Kidney tubule cell (primary cell): ENCODE measurements around the gene GGA2.
"Not testable (repeated sequence)": the region's sequence is repeated elsewhere in the genome, so short reads cannot be mapped to it uniquely, and the experiment has no call there.

Experiments used
- DNase-seq: peaks from one replicate; pipeline ENCODE4 v3.0.0-alpha.2; 2018; ENCODE audit warnings: low spot score

The GGA2 gene

DNA sequence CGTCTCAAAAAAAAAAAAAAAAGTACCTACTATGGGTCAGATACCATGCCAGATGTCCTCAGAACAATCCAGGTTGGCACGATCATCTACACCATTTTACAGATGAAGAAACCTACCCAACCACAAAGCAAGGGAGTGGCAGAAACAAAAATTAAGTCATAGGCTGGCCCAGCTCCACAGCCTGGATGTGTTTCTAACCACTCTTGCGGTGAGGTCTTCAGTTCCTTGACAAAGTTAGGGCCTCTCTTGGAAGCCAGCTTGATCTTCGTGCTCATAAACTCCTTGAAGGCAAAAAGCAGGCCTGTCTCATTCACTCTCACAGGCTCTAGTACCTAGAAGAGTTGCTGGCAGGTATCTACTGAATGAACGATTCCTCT is 6.2 kb downstream of the GGA2 start:
- peak; percentile 67 for DNase-seq

DNA sequence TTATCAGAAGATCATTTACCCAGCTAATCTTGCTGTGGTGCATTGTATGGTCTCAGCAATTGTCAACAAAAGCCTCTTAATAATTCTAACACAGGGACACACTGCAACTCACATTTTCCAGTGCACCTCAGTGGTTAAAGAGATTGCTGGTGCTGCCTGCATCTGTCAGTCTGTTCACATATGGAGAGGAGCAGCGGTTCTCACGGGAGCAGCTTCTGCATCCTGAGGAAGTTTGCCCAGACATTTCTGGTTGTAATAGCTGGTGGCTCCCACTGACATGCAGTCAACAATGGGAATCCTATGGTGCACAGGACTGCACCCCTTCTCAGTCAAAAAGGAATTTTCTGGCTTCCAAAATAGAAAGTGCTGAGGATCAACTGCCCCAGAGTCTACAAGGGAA is 7.8 kb downstream of the GGA2 start:
- no peak for DNase-seq

- DNase-seq, result no peak
Measured at GRCh38 chr16:23501291-23501690, 9.0 kb downstream of the GGA2 start.

GRCh38 chr16:23500862-23501225 is 9.4 kb downstream of the GGA2 start:
- no peak for DNase-seq

- no peak for DNase-seq
Measured at GRCh38 chr16:23500212-23500861, 10.0 kb downstream of the GGA2 start.

DNA sequence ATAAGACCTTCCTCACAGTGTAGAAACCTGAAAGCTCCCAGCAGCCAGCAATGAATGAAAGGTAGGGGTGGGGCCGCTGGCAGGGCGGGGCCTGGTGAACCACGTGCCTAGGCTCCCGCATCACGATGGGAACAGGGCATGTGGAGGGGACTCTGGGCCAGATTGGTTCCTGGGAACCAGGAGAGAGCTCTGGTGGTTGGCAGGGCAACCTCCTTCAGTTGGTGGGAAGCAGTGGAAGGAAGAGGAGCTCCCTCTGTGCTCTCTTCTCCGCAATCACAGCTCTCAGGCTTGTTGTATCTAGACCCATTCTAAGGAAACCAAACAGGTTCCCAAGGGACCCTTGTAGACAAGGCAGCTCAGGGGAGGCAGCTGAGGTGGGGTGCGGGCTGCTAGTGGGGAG is 10.5 kb downstream of the GGA2 start:
- DNase-seq, result no peak

DNA sequence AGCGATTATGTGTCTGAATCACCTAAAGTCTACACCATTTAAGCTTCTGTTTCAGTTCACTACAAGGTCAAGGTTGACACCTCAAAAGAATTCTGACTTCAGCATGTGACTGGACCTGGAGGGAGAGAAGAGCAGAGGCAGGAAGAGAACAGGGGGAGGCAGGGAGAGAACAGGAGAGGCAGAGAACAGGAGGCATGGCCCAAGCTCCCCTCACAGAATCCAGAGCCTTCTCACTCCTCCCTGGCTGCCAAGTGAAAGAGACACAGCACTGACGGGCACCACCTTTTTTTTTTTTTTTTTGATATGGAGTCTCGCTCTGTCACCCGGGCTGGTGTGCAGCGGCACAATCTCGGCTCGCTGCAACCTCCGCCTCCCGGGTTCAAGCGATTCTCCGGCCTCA is 11.4 kb downstream of the GGA2 start:
- DNase-seq, result peak; percentile 38

- DNase-seq, result no peak
Measured at GRCh38 chr16:23497543-23497868, 12.8 kb downstream of the GGA2 start.

DNA sequence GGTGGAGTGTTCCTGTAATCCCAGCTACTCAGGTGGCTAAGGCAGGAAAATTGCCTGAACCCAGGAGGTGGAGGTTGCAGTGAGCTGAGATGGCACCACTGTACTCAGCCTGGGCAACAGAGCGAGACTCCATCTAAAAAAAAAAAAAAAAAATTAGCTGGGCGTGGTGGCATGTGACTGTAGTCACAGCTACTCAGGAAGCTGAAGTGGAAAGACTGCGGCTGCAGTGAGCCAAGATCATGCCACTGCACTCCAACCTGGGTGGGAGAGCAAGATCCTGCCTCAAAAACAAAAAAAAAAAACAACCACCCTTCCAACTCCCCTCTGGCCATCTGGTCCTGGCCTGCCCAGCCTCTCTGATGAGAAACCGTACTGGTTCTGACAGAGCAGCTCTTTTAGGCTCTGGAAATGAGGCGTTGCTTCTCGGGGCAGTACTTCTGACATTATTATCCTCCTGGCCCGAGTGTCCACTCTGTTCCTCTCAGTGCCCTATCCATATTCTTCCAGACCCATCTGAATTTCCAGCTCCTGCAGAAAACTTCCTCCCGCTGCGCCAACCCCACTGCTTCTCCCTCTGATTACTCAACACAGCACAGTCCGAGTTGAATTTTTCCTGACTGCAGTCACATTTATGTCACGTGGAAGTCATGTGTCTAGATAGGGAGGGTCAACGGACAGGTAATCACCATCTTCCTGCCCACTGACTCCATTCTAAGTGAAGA is 13.3 kb downstream of the GGA2 start:
- peak; percentile 90 for DNase-seq

DNA sequence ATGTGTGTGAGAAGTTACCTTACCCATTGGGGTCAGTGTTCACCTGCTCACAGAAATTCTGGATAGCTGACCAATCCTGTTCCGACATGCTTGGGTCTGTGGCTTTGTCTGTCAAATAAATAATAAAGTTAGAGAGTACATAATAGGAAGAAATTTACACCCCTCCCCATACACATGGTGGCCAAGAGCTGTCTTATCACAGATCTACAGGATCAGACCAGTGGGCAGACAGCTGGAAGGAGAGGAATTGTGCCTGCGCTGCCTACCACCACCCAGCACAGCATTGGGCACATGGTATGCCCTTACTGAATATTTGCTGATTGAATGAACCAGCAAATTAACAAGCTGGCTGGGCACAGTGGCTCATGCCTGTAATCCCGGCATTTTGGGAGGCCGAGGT is 14.6 kb downstream of the GGA2 start:
- no peak for DNase-seq

DNA sequence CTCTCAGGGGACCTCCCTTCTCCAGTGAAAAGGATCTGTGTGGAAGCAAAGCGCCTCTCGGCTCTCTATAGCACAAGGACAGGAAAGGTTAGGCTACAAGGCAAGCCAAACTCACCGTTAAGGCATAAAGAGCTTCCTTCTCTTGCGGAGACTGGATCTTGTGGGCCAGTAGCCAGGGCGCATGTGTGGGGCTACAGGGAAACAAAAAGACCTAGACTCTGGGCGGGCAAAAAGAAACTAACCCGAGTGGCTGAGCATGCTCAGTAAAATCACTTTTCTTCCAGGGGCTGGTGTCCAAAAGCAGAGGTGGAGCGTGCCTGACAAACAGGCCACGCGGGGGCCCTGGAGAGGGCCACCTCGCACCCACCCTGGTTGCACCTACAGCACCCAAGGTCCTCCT is 16.1 kb downstream of the GGA2 start:
- DNase-seq, result peak; percentile 32

GRCh38 chr16:23491490-23492391 is 18.6 kb downstream of the GGA2 start:
- peak; percentile 93 for DNase-seq

GRCh38 chr16:23486480-23486879 is 23.8 kb downstream of the GGA2 start:
- DNase-seq, result no peak

GRCh38 chr16:23485841-23486240 is 24.5 kb downstream of the GGA2 start:
- DNase-seq, result no peak

- DNase-seq, result no peak
Measured at GRCh38 chr16:23485257-23485614, 25.1 kb downstream of the GGA2 start.

- DNase-seq, result no peak
Measured at GRCh38 chr16:23484510-23485256, 25.6 kb downstream of the GGA2 start.

DNA sequence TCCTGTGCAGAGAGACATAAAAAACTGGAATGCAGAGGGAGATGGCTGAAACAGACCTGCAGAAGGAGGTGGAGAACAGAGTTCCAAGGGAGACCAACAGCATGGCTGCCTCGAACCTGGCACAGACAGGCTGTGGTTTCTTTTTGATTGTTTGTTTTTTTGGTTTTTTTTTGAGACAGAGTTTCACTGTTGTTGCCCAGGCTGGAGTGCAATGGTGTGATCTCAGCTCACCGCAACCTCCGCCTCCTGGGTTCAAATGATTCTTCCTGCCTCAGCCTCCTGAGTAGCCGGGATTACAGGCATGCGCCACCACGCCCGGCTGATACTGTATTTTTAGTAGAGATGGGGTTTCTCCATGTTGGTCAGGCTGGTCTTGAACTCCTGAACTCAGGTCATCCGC is 26.8 kb downstream of the GGA2 start:
- DNase-seq, result not testable (repeated sequence)

DNA sequence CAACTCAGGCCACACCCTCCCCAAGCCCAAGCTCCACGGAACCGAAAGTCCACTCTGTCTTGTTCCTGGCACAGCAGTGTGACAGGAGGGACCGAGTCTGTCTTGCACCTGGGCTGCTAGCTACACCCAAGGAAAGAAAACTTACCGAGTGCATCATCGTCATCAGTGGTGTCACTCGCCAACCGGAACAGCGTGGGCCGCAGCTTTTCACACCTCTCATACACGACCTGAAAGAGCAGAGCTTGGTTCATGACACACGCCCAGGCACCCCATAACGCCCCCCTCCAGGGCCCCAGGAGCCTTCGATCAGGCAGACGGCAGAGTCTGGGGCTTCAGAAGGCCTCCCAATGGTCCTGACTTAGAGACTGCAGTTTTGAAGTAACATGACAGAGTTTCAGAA is 27.5 kb downstream of the GGA2 start:
- DNase-seq, result no peak

GRCh38 chr16:23480257-23480656 is 30.0 kb downstream of the GGA2 start:
- no peak for DNase-seq

DNA sequence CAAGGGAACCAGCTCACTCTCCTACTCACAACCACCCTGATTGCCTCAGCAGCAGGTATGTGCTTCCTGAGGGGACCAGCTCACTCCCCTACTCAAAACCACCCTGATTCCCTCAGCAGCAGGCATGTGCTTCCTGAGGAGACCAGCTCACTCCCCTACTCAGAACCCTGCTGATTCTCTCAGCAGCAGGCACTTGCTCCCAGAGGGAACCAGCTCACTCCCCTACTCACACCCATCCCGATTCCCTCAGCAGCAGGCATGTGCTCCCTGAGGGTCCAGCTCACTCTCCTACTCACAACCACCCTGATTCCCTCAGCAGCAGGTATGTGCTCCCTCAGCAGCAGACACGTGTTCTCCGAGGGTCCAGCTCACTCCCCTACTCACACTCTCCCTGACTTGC is 31.2 kb downstream of the GGA2 start:
- DNase-seq, result no peak

DNA sequence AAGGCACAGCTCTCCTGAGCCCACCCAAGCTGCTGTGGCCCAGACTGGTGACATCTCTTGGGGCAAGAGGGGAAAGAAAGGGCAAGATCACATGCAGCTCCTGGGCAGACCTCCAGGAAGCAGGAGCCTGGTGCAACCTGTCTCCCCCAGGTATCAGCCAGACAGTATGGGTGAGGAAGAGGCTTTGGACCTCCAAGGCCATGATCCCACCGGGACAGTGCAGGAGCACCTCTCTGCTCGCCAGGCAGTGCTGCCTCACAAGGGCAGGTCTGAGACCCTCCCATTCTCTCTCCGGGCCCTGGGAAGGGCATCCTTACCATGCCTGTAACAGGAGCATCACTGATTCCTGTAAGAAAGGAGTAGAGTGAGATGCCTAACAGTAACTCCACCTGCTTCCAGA is 31.7 kb downstream of the GGA2 start:
- DNase-seq, result no peak

DNA sequence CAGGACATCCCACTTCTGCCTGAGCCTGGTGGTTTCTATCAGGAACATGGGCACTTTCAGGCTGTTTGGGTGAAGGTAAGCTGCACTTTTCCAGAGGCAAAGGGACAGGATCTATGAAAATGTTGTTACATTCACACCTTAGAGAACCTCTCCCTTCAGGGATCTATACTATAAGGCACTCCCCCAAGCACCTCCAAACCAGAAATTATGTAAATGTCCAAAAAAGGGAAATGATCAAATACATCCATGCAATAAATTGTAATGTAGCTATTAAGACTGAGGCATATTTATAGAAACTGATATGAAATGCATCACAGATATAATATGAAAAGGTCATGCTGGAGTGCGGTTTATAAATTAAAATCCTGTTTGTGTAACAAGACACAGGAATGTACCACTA is 34.0 kb downstream of the GGA2 start:
- DNase-seq, result no peak

DNA sequence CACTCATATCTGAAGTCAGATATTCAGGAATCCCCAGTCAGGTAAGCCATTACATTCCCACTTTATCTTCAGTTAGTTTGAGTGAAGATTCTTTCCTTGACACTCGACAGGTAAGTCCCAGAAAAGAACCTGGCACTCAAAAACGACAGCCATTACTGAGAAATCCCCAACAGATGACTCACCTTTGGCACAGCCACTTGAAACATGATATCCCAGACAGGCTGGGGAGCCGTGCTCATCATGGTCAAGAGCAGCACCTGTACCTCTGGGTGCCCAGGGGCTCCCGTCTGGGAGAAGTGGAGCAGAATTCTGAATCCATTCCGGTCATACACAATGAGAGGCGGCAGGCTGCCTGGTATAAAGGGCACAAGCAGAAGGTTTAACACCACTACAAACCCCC is 40.5 kb downstream of the GGA2 start:
- DNase-seq, result peak; percentile 80
